HepG2 (cell line): ENCODE results near the gene RABL6. TPM values are rescaled to one million over a fixed set of nuclear protein-coding genes. Genes with fewer than 3 reads are reported as not detected.

Source experiments
- ATAC-seq: fragments of 200-7000 bp; cut with Tn5 transposase; 3 replicates; pipeline ENCODE4 v1.9.1; 2020; ENCODE audit warnings: mild to moderate bottlenecking, moderate library complexity
- BruUV-seq: library from RNA; stranded (reverse); fragments of 400-500 nt; replicated peaks from 2 replicates; lab custom pipeline; 2021; lab: Mats Ljungman, UMichigan
- CTCF ChIA-PET: fragments of 300-600 bp; formaldehyde crosslinking; extraction: SDS; loops from one replicate; lab custom pipeline; 2021; ENCODE audit warnings: low total read pairs, inconsistent platforms, low intra/inter-chr PET ratio; lab: Yijun Ruan, JAX
- POLR2A ChIA-PET: fragments of 350-600 bp; sonication (Branson Sonifier 250); formaldehyde crosslinking; loops from one replicate; lab custom pipeline; 2020; ENCODE audit warnings: antibody characterized with exemption, inconsistent platforms; lab: Yijun Ruan, JAX
- DNase-seq: peaks from one replicate; pipeline ENCODE4 v3.0.0-alpha.2; 2015; ENCODE audit warnings: low spot score
- FAIRE-seq: peaks from 3 replicates; lab custom pipeline; 2011; peaks lifted over from hg19 to GRCh38; lab: Jason Lieb, UNC
- H2AFZ ChIP-seq: one replicate; pipeline ENCODE4 v1.6.1; 2011; ENCODE audit warnings: low read length, inconsistent platforms
- H3K27ac ChIP-seq: fragments of 300-600 bp; 3 replicates; pipeline ENCODE4 v1.8.0; 2011; ENCODE audit warnings: mixed run types, mild to moderate bottlenecking, mixed read lengths, low read length, inconsistent platforms; ENCODE audit not compliant: insufficient read depth; ENCODE audit errors: extremely low read length
- H3K27me3 ChIP-seq, 2 experiments: fragments of 200-600 bp in 1 of 2; 2 replicates in 1 of 2; 3 replicates in 1 of 2; pipeline versions ENCODE4 v1.6.0 to v1.8.0; 2011; ENCODE audit warnings: low read length in 2 of 2, mild to moderate bottlenecking in 2 of 2, moderate library complexity in 2 of 2, inconsistent platforms in 1 of 2; ENCODE audit not compliant: insufficient read depth in 2 of 2, control insufficient read depth in 1 of 2
- H3K36me3 ChIP-seq, 2 experiments: fragments of 200-600 bp in 1 of 2; replicated peaks in 1 of 2; 2 replicates in 1 of 2; 3 replicates in 1 of 2; pipeline versions ENCODE4 v1.5.1 to v1.8.0; 2011; ENCODE audit warnings: low read length in 2 of 2, inconsistent platforms in 1 of 2; ENCODE audit not compliant: insufficient read depth in 2 of 2, control insufficient read depth in 1 of 2
- H3K4me1 ChIP-seq: 2 replicates; pipeline ENCODE4 v1.5.1; 2012; ENCODE audit warnings: low read length, inconsistent platforms; ENCODE audit not compliant: insufficient read depth
- H3K4me2 ChIP-seq: 2 replicates; pipeline ENCODE4 v1.6.0; 2011; ENCODE audit warnings: low read depth, low read length, inconsistent platforms
- H3K4me3 ChIP-seq, 3 experiments: fragments of 200-600 bp in 1 of 3; sonication (generic), shearing (Covaris generic) in 1 of 3; replicated peaks in 1 of 3; 2 replicates each; pipeline ENCODE4 v1.5.1; 2011 to 2016; ENCODE audit warnings: low read length in 3 of 3, inconsistent platforms in 2 of 3, low read depth in 2 of 3, mild to moderate bottlenecking in 2 of 3, control low read depth in 1 of 3, mixed read lengths in 1 of 3; ENCODE audit not compliant: insufficient read depth in 1 of 3
- H3K79me2 ChIP-seq: one replicate; pipeline ENCODE4 v1.6.1; 2011; ENCODE audit warnings: low read length, inconsistent platforms; ENCODE audit not compliant: insufficient read depth
- H3K9ac ChIP-seq: 2 replicates; pipeline ENCODE4 v1.6.0; 2011; ENCODE audit warnings: mild to moderate bottlenecking, low read depth, low read length, inconsistent platforms; ENCODE audit not compliant: insufficient read depth
- H3K9me3 ChIP-seq: 2 replicates; pipeline ENCODE4 v1.5.1; 2012; ENCODE audit warnings: mild to moderate bottlenecking, low read length
- H4K20me1 ChIP-seq: 2 replicates; pipeline ENCODE4 v1.6.0; 2011; ENCODE audit warnings: inconsistent platforms, mild to moderate bottlenecking, low read length, moderate library complexity; ENCODE audit not compliant: insufficient read depth
- AGO2 ChIP-seq: fragments of 200-400 bp; formaldehyde crosslinking; optimal IDR thresholded peaks from 2 replicates; pipeline ENCODE3; 2017; ENCODE audit warnings: mild to moderate bottlenecking, low read depth, low read length, moderate library complexity
- MYNN ChIP-seq: sonication (generic); formaldehyde crosslinking; IDR thresholded peaks from 2 replicates; pipeline ENCODE4 v1.4.0; 2020; ENCODE audit warnings: mild to moderate bottlenecking, low read depth, missing genetic modification reagents
- PTBP1 ChIP-seq: fragments of 200-400 bp; formaldehyde crosslinking; IDR thresholded peaks from 2 replicates; pipeline ENCODE4 v1.6.1; 2018; ENCODE audit warnings: low read length, low read depth; ENCODE audit not compliant: poor library complexity, severe bottlenecking
- RBM22 ChIP-seq: fragments of 200-400 bp; formaldehyde crosslinking; optimal IDR thresholded peaks from 2 replicates; pipeline ENCODE3; 2017; ENCODE audit warnings: mild to moderate bottlenecking, low read length, moderate library complexity
- TARDBP ChIP-seq: sonication (generic); formaldehyde crosslinking; IDR thresholded peaks from 2 replicates; pipeline ENCODE4 v1.8.0; 2022; ENCODE audit warnings: mild to moderate bottlenecking, missing genetic modification reagents
- ZNF326 ChIP-seq: sonication (generic); formaldehyde crosslinking; IDR thresholded peaks from 2 replicates; pipeline ENCODE4 v1.4.0; 2020; ENCODE audit warnings: missing genetic modification reagents, borderline replicate concordance
- ZNF75D ChIP-seq: sonication (generic); formaldehyde crosslinking; IDR thresholded peaks from 2 replicates; pipeline ENCODE4 v1.8.1; 2023; ENCODE audit warnings: missing genetic modification reagents, mild to moderate bottlenecking, borderline replicate concordance
- WGBS: methylation state at CpG from one replicate; pipeline ENCODE4 v1.1.6; 2017; ENCODE audit warnings: low lambda C conversion rate; 5-methylcytosine and 5-hydroxymethylcytosine counted together
- in situ Hi-C: cut with HindIII; loops from 2 replicates; pipeline ENCODE4 v1.10.0; 2017; ENCODE audit warnings: low pct_unique_long_range_greater_than_20kb; ENCODE audit not compliant: extremely low pct_ligation_motif_present
- intact Hi-C: fragments of 100-400 bp; cut with micrococcal nuclease; formaldehyde crosslinking; loops from one replicate; pipeline ENCODE4 v1.10.0; 2022; ENCODE audit not compliant: unreplicated experiment
- polyA plus RNA-seq, 8 experiments: library from polyadenylated mRNA; depleted of rRNA in 3 of 8; stranded (reverse) in 7 of 8; unstranded in 1 of 8; fragments of >200 nt; fragmentation: Illumina TruSeq in 4 of 8; extraction: Trizol in 4 of 8; gene quantifications; 2 replicates each; pipeline versions ENCODE4 v1.2.1 to v1.2.3, GENCODE V29; 2011 to 2016; ENCODE audit warnings: low read depth in 4 of 8, missing spikeins in 1 of 8, mixed read lengths in 1 of 8; ENCODE audit not compliant: insufficient read depth in 1 of 8
- total RNA-seq, 5 experiments: library from RNA; depleted of rRNA; stranded (reverse); fragments of >200 nt; fragmentation: Illumina TruSeq; extraction: Trizol; gene quantifications; 2 replicates each; pipeline ENCODE4 v1.2.3, GENCODE V29; 2016; ENCODE audit warnings: low read depth in 1 of 5
- TF ChIP-seq, protein P1 (sequence below): sonication (generic); formaldehyde crosslinking; IDR thresholded peaks from 2 replicates; pipeline ENCODE4 v1.4.0; 2020; ENCODE audit warnings: mild to moderate bottlenecking, missing genetic modification reagents
- TF ChIP-seq, protein P2 (sequence below): sonication (generic); formaldehyde crosslinking; IDR thresholded peaks from 2 replicates; pipeline ENCODE4 v1.4.0; 2020; ENCODE audit warnings: mild to moderate bottlenecking, missing genetic modification reagents

Gene RABL6
- total and polyA plus RNA-seq, 2 of the 13 experiments (the other 11 are each of a cell fraction or from before 2014, with no cell fraction given): 81.5 to 125 TPM

DNA sequence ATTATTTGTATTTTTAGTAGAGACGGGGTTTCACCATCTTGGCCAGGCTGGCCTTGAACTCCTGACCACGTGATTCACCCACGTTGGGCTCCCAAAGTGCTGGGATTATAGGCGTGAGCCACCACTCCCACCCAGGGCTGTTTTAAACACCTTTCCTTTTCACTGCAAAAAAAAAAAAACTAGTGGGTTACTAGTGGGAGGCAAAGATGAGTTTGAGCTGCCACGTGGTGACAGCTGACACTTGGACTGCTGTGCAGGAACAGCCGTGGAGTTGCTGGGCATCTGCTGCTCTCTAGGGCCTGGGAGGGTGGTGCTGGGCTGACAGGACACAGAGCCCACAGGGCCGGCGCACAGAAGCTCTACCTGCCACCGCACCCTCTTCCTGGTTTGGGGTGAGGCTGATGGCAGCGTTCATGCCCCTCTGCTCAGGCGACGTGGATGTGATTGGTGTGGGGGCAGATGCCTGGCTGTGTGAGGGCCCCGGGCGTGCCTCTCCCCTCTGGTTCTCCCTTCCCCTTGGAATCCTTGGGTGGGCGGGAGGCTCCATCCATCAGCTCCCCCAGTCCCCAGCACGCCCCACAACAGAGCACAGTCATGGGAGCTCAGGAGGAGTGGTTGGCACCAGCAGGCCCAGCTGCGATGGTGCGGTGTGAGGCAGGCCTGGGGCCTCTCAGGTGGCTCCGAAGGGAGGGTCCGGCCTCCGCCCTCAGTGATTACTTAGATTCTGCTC, 16.9 kb downstream of the RABL6 start (continued):
- TF ChIP-seq ZNF326 (CRISPR knock-in tag) (no peak), TARDBP (CRISPR knock-in tag) (no peak), MYNN (CRISPR knock-in tag) (no peak), ZNF75D (no peak)
- TF ChIP-seq, protein P1, sequence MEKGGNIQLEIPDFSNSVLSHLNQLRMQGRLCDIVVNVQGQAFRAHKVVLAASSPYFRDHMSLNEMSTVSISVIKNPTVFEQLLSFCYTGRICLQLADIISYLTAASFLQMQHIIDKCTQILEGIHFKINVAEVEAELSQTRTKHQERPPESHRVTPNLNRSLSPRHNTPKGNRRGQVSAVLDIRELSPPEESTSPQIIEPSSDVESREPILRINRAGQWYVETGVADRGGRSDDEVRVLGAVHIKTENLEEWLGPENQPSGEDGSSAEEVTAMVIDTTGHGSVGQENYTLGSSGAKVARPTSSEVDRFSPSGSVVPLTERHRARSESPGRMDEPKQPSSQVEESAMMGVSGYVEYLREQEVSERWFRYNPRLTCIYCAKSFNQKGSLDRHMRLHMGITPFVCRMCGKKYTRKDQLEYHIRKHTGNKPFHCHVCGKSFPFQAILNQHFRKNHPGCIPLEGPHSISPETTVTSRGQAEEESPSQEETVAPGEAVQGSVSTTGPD: no peak
- TF ChIP-seq, protein P2, sequence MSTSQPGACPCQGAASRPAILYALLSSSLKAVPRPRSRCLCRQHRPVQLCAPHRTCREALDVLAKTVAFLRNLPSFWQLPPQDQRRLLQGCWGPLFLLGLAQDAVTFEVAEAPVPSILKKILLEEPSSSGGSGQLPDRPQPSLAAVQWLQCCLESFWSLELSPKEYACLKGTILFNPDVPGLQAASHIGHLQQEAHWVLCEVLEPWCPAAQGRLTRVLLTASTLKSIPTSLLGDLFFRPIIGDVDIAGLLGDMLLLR (CRISPR knock-in tag): no peak

DNA sequence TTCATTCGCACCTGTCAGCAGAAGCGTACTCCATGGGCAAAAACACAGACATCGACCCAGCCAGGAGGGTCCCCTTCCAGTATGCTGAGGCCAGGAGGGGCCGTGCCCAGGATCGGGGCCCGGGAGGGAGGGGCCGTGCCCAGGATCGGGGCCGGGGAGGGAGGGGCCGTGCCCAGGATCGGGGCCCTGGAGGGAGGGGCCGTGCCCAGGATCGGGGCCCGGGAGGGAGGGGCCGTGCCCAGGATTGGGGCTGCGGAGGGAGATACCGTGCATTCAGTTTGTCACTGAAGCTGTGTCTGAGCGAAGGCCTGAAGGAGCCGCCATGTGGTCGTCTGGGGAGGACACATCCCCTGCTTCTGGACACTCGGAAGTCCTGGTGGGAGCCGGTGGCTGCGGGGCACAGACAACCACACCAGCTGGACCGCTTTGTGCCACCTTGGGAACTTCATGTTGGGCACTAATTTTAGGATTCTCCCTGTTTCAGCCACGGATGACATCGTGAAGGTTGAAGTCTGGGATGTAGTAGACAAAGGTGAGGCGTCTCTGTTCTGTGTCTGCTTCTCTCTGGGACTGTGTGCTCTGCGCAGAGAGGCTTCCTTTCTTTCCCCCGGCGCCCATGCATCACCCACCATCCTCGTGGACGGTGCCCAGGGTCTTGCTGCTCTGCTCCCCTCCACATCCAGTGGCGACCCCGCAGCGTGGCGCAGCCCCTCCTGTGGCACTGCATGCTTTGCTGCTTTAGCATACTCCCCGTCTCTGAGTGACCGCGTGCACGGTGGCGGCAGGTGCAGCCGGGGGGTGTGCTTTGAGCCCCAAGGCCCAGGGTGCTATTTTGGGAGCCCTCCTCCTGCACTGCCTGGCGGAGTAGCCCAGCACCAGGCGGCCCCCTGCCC, 17.8 kb downstream of the RABL6 start:
- no TSS peak for BruUV-seq
- Histone ChIP-seq H3K4me2 (no peak overlapping the region), H3K27ac (no peak overlapping the region), H3K27me3 (no peaks in the 10 kb centered on the region), H2AFZ (no peak overlapping the region), H3K36me3 (peaks cover 41 to 76% of the 10 kb centered on the region in 2 experiments), H3K79me2 (peaks cover 5% of the 10 kb centered on the region), H3K9ac (no peak overlapping the region), H3K4me1 (no peaks in the 10 kb centered on the region), H3K4me3 (no peak overlapping the region), H4K20me1 (no peaks in the 10 kb centered on the region), H3K9me3 (no peaks in the 10 kb centered on the region)
- WGBS: 97% methylated on average over 30 of the region's 44 CpGs
- FAIRE-seq (no peak), DNase-seq (no peak), ATAC-seq (no peak)
- ChIA-PET CTCF (no interaction called here), POLR2A (no interaction called here)
- intact Hi-C loops: no loop called here
- peak; percentile 64 for TF ChIP-seq AGO2
- TF ChIP-seq PTBP1: no peak
- TF ChIP-seq RBM22: peak; percentile 68
- in situ Hi-C loops: no loop called here
